ENCODE measurements around the gene PGM5.

Gene PGM5

DNA sequence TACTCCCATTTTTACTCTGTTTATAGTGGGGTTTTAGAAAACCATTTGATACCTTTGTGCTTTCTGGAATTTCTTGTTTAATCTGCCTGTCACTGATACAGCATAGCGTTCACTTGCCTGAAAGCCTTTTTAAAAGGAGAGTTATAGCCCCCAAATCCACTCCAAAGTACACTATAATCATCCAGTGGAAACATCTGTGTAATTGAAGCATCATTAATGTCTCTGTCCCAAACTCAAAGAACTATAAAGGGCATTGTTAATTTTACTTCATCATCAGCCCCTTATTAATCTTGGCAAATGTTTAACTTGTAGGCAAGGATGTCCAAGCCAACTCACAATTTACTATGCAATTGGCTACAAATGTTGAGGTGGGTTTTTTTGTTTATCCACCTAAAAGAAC lies 120.0 kb downstream of the PGM5 start:
- TF ChIP-seq MAX (IDR thresholded peaks at IDR 0.05; ENCODE audit: low read depth, low read length), result no peak
- no peak for TF ChIP-seq MYC (IDR thresholded peaks at IDR 0.05; ENCODE audit: low read depth, low read length)
- TF ChIP-seq POLR2A (IDR thresholded peaks at IDR 0.05; ENCODE audit: extremely low read depth, insufficient read length), result no peak
- no peak for TF ChIP-seq CTCF (IDR thresholded peaks at IDR 0.05; ENCODE audit: low read depth, low read length)

DNA sequence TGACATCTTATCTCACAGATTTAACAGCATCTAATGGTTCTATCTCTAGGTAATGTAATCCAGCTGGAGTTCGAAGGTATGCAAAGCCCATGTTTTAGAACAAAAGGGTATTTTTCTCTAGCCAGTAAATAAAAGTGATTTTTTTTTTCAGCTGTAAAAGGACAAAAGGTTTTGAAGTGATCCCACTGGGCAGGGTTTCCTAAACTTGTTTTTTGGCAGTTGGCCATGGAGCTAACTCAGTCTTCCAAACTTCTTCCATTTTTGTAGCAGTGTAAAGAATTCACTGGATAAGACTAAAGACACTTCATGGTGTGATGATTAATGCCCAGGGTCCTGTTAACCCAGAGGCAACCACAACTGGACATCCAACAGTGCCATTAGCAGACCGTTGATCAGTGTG lies 120.4 kb downstream of the PGM5 start:
- no peak for DNase-seq (ENCODE audit: low read depth)
- TF ChIP-seq POLR2A (IDR thresholded peaks at IDR 0.05; ENCODE audit: extremely low read depth, insufficient read length) (no peak), MYC (IDR thresholded peaks at IDR 0.05; ENCODE audit: low read depth, low read length) (no peak), CTCF (IDR thresholded peaks at IDR 0.05; ENCODE audit: low read depth, low read length) (no peak), MAX (IDR thresholded peaks at IDR 0.05; ENCODE audit: low read depth, low read length) (no peak)
- no peak overlapping the region for H3K4me3 ChIP-seq (ENCODE audit: low read depth, low read length)

More for the DNA sequence above, 120.0 kb downstream of the PGM5 start:
- H3K4me3 ChIP-seq (ENCODE audit: low read depth, low read length), result no peak overlapping the region
- DNase-seq (ENCODE audit: low read depth), result no peak

- no peak for TF ChIP-seq MAX (IDR thresholded peaks at IDR 0.05; ENCODE audit: low read depth, low read length)
- TF ChIP-seq POLR2A (IDR thresholded peaks at IDR 0.05; ENCODE audit: extremely low read depth, insufficient read length), result no peak
- no peak for TF ChIP-seq CTCF (IDR thresholded peaks at IDR 0.05; ENCODE audit: low read depth, low read length)
- TF ChIP-seq MYC (IDR thresholded peaks at IDR 0.05; ENCODE audit: low read depth, low read length), result no peak
- H3K4me3 ChIP-seq (ENCODE audit: low read depth, low read length), result no peak overlapping the region
- no peak for DNase-seq (ENCODE audit: low read depth)
These were observed 124.4 kb downstream of the PGM5 start for GRCh38 chr9:68480807-68481206.

DNA sequence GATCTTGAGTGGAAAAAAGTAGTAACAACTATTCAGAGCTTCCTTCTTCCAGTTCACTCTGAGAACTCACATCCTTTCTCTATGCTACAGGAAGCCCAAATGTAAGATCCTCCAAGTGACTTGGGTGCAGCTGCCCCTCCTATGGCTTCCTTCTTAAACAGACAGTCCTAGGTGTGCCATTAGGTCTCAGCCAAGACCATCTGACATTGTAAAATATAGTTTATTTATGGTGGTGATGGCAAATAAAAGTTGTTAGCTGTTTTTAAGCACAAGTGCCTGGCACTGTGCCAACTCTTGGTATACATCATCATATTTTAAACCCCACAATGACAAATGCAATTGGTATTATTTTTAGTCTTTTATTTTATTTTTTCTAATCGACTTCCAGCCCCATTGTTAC lies 126.1 kb downstream of the PGM5 start:
- no peak for DNase-seq (ENCODE audit: low read depth)
- no peak overlapping the region for H3K4me3 ChIP-seq (ENCODE audit: low read depth, low read length)
- TF ChIP-seq MAX (IDR thresholded peaks at IDR 0.05; ENCODE audit: low read depth, low read length), result no peak
- TF ChIP-seq MYC (IDR thresholded peaks at IDR 0.05; ENCODE audit: low read depth, low read length), result no peak
- no peak for TF ChIP-seq CTCF (IDR thresholded peaks at IDR 0.05; ENCODE audit: low read depth, low read length)
- TF ChIP-seq POLR2A (IDR thresholded peaks at IDR 0.05; ENCODE audit: extremely low read depth, insufficient read length), result no peak

- no peak overlapping the region for H3K4me3 ChIP-seq (ENCODE audit: low read depth, low read length)
- TF ChIP-seq CTCF (IDR thresholded peaks at IDR 0.05; ENCODE audit: low read depth, low read length), result no peak
- DNase-seq (ENCODE audit: low read depth), result no peak
These were observed 131.7 kb downstream of the PGM5 start for GRCh38 chr9:68488126-68488525.

DNA sequence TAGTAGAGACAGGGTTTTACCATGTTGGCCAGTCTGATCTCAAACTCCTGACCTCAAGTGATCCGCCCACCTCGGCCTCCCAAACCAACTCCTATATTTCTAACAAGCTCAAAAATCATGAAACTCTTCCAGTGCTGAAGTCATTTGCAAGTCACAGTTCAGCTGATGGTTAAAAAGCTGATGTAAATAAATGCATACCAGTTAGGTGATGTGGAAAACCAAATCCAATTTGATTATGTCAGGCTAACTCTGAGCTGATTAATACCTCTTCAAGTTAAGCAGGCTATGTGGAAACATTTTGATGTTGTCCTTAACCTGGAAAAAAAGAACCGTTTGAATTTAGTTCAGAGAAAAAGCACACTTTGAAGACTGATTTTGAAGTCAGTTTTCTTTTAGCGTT lies 133.2 kb downstream of the PGM5 start:
- DNase-seq (ENCODE audit: low read depth), result no peak

More for the DNA sequence above, 133.2 kb downstream of the PGM5 start:
- no peak overlapping the region for H3K4me3 ChIP-seq (ENCODE audit: low read depth, low read length)
- no peak for TF ChIP-seq MYC (IDR thresholded peaks at IDR 0.05; ENCODE audit: low read depth, low read length)
- TF ChIP-seq MAX (IDR thresholded peaks at IDR 0.05; ENCODE audit: low read depth, low read length), result no peak
- TF ChIP-seq CTCF (IDR thresholded peaks at IDR 0.05; ENCODE audit: low read depth, low read length), result no peak
- TF ChIP-seq POLR2A (IDR thresholded peaks at IDR 0.05; ENCODE audit: extremely low read depth, insufficient read length), result no peak
